Naive thymus-derived CD4-positive, alpha-beta T cell (primary cell): ENCODE measurements around the gene BICC1. TPM values are rescaled to one million over a fixed set of nuclear protein-coding genes. Genes with fewer than 3 reads are reported as not detected.

Experiments used
- ATAC-seq: fragments of 150-1000 bp; cut with Tn5 transposase; 2 replicates; pipeline ENCODE4 v1.10.0; 2021; ENCODE audit warnings: mild to moderate bottlenecking, moderate library complexity
- CTCF ChIA-PET: fragments of 350-600 bp; sonication (Branson Sonifier 250); formaldehyde crosslinking; loops from one replicate; lab custom pipeline; 2021; ENCODE audit warnings: antibody characterized with exemption; lab: Charles Lee
- POLR2A ChIA-PET: fragments of 350-600 bp; sonication (Branson Sonifier 250); formaldehyde crosslinking; loops from one replicate; lab custom pipeline; 2021; ENCODE audit warnings: antibody characterized with exemption, inconsistent platforms; lab: Charles Lee
- DNase-seq, 9 donors: peaks; one replicate each; pipeline versions ENCODE4 v3.0.0 to v3.0.0-alpha.2; 2020 to 2022; ENCODE audit warnings: mixed read lengths in 1 of 9
- H3K27ac ChIP-seq: one replicate; pipeline ENCODE4 v1.7.0; 2013; ENCODE audit warnings: mild to moderate bottlenecking, low read depth, low read length, moderate library complexity
- H3K27me3 ChIP-seq, 2 donors: one replicate each; pipeline ENCODE4 v1.7.0; 2013; ENCODE audit warnings: low read length in 2 of 2, mild to moderate bottlenecking in 2 of 2, moderate library complexity in 2 of 2; ENCODE audit not compliant: control insufficient read depth in 2 of 2, insufficient read depth in 2 of 2
- H3K36me3 ChIP-seq, 3 experiments: 1 replicate in 2 of 3; 2 replicates in 1 of 3; pipeline ENCODE4 v1.7.0; 2013; ENCODE audit warnings: low read length in 3 of 3, mild to moderate bottlenecking in 3 of 3, moderate library complexity in 1 of 3; ENCODE audit not compliant: insufficient read depth in 3 of 3, control insufficient read depth in 2 of 3
- H3K4me1 ChIP-seq, 2 donors: one replicate each; pipeline ENCODE4 v1.7.0; 2013; ENCODE audit warnings: low read length in 2 of 2, mild to moderate bottlenecking in 2 of 2, moderate library complexity in 1 of 2; ENCODE audit not compliant: control insufficient read depth in 2 of 2, insufficient read depth in 2 of 2
- H3K4me3 ChIP-seq: 2 replicates; pipeline ENCODE4 v1.7.0; 2013; ENCODE audit warnings: mild to moderate bottlenecking, low read length
- H3K9me3 ChIP-seq, 3 experiments: 1 replicate in 2 of 3; 2 replicates in 1 of 3; pipeline ENCODE4 v1.7.0; 2013; ENCODE audit warnings: low read length in 3 of 3; ENCODE audit not compliant: control insufficient read depth in 2 of 3
- H3K27ac Mint-ChIP-seq, 9 donors: one replicate each; pipeline ENCODE4 v1.8.0; 2020 to 2022; ENCODE audit warnings: mixed read lengths in 9 of 9, mild to moderate bottlenecking in 8 of 9, moderate library complexity in 5 of 9, inconsistent platforms in 2 of 9
- H3K27me3 Mint-ChIP-seq, 5 donors: one replicate each; pipeline ENCODE4 v1.8.0; 2021 to 2022; ENCODE audit warnings: mixed read lengths in 5 of 5, mild to moderate bottlenecking in 1 of 5
- H3K36me3 Mint-ChIP-seq, 5 donors: one replicate each; pipeline ENCODE4 v1.8.0; 2020 to 2022; ENCODE audit warnings: mixed read lengths in 5 of 5, mild to moderate bottlenecking in 3 of 5, inconsistent platforms in 1 of 5
- H3K4me1 Mint-ChIP-seq, 7 donors: one replicate each; pipeline ENCODE4 v1.8.0; 2020 to 2022; ENCODE audit warnings: mixed read lengths in 7 of 7, mild to moderate bottlenecking in 3 of 7, inconsistent platforms in 1 of 7
- H3K4me3 Mint-ChIP-seq, 10 donors: one replicate each; pipeline ENCODE4 v1.8.0; 2020 to 2022; ENCODE audit warnings: mild to moderate bottlenecking in 10 of 10, mixed read lengths in 10 of 10, moderate library complexity in 6 of 10, inconsistent platforms in 2 of 10
- H3K9me3 Mint-ChIP-seq, 11 donors: one replicate each; pipeline ENCODE4 v1.8.0; 2020 to 2022; ENCODE audit warnings: mixed read lengths in 11 of 11, mild to moderate bottlenecking in 4 of 11, inconsistent platforms in 1 of 11, moderate library complexity in 1 of 11
- intact Hi-C, 2 donors: fragments of 100-400 bp; cut with micrococcal nuclease; formaldehyde crosslinking; loops; one replicate each; pipeline ENCODE4 v1.15.1; 2023
- polyA plus RNA-seq, 2 donors: library from polyadenylated mRNA; unstranded; fragments of 300-500 nt; fragmentation: Illumina TruSeq; gene quantifications; one replicate each; pipeline ENCODE4 v1.2.3, GENCODE V29; 2021
- total RNA-seq, 6 experiments: library from RNA in 5 of 6; stranded (reverse) in 5 of 6; gene quantifications; 1 replicate in 5 of 6; 2 replicates in 1 of 6; pipeline ENCODE4 v1.2.3 and lab custom pipeline; 2021 to 2026

BICC1 gene
- total and polyA plus RNA-seq, 7 experiments from 2014 or later: 0.05 to 0.10 TPM; not detected in 5

GRCh38 chr10:58675321-58675720, 162.6 kb downstream of the BICC1 start:
- Histone ChIP-seq H3K36me3 (no peaks in the 10 kb centered on the region), H3K4me1 (no peaks in the 10 kb centered on the region), H3K27me3 (no peaks in the 10 kb centered on the region), H3K4me3 (no peak overlapping the region), H3K27ac (no peak overlapping the region), H3K9me3 (no peaks in the 10 kb centered on the region)
- POLR2A ChIA-PET: no interaction called here
- peaks cover 0 to 22% (median 0%) of the 10 kb centered on the region in 5 donors for H3K27me3 Mint-ChIP-seq
- H3K36me3 Mint-ChIP-seq: no peaks in the 10 kb centered on the region
- CTCF ChIA-PET: no interaction called here
- no peak for DNase-seq
- intact Hi-C loops: no loop called here
- H3K9me3 Mint-ChIP-seq: peaks cover 0 to 23% (median 5%) of the 10 kb centered on the region in 11 donors
- H3K4me1 Mint-ChIP-seq: no peaks in the 10 kb centered on the region
- no peak overlapping the region for H3K4me3 Mint-ChIP-seq
- no peak overlapping the region for H3K27ac Mint-ChIP-seq
- no peak for ATAC-seq

GRCh38 chr10:58691528-58691927, 178.9 kb downstream of the BICC1 start:
- Histone ChIP-seq H3K4me1 (no peaks in the 10 kb centered on the region), H3K4me3 (no peak overlapping the region), H3K36me3 (no peaks in the 10 kb centered on the region), H3K27ac (no peak overlapping the region), H3K27me3 (no peaks in the 10 kb centered on the region), H3K9me3 (peaks cover 0 to 3% (median 0%) of the 10 kb centered on the region in 3 experiments)
- Mint-ChIP-seq H3K9me3 (peaks cover 5 to 33% (median 12%) of the 10 kb centered on the region in 11 donors), H3K36me3 (peaks cover 0 to 6% (median 0%) of the 10 kb centered on the region in 5 donors), H3K4me3 (no peak overlapping the region), H3K27me3 (no peaks in the 10 kb centered on the region), H3K27ac (no peak overlapping the region), H3K4me1 (no peaks in the 10 kb centered on the region)
- CTCF ChIA-PET: no interaction called here
- no peak for DNase-seq
- no peak for ATAC-seq
- intact Hi-C loops: no loop called here
- POLR2A ChIA-PET: no interaction called here

GRCh38 chr10:58693919-58694318, 181.2 kb downstream of the BICC1 start:
- H3K36me3 Mint-ChIP-seq: peaks cover 0 to 6% (median 0%) of the 10 kb centered on the region in 5 donors
- ChIA-PET CTCF (no interaction called here), POLR2A (no interaction called here)
- no peaks in the 10 kb centered on the region for H3K27me3 Mint-ChIP-seq
- peaks cover 6 to 22% (median 9%) of the 10 kb centered on the region in 11 donors for H3K9me3 Mint-ChIP-seq
- H3K27ac ChIP-seq: no peak overlapping the region
- H3K9me3 ChIP-seq: peaks cover 0 to 3% (median 0%) of the 10 kb centered on the region in 3 experiments
- no peak overlapping the region for H3K27ac Mint-ChIP-seq
- no peak for DNase-seq
- no peaks in the 10 kb centered on the region for H3K36me3 ChIP-seq
- no peaks in the 10 kb centered on the region for H3K4me1 Mint-ChIP-seq
- H3K4me3 ChIP-seq: no peak overlapping the region
- H3K4me3 Mint-ChIP-seq: no peak overlapping the region
- H3K27me3 ChIP-seq: no peaks in the 10 kb centered on the region
- H3K4me1 ChIP-seq: no peaks in the 10 kb centered on the region
- intact Hi-C loops: no loop called here
- no peak for ATAC-seq

GRCh38 chr10:58695022-58695421, 182.3 kb downstream of the BICC1 start:
- no peaks in the 10 kb centered on the region for H3K4me1 Mint-ChIP-seq
- H3K4me3 Mint-ChIP-seq: no peak overlapping the region
- Histone ChIP-seq H3K9me3 (peaks cover 0 to 3% (median 0%) of the 10 kb centered on the region in 3 experiments), H3K4me3 (no peak overlapping the region), H3K27ac (no peak overlapping the region), H3K27me3 (no peaks in the 10 kb centered on the region), H3K4me1 (no peaks in the 10 kb centered on the region), H3K36me3 (no peaks in the 10 kb centered on the region)
- intact Hi-C loops: no loop called here
- ATAC-seq (no peak), DNase-seq (no peak)
- peaks cover 0 to 6% (median 0%) of the 10 kb centered on the region in 5 donors for H3K36me3 Mint-ChIP-seq
- CTCF ChIA-PET: no interaction called here
- POLR2A ChIA-PET: no interaction called here
- no peaks in the 10 kb centered on the region for H3K27me3 Mint-ChIP-seq
- peaks cover 6 to 22% (median 9%) of the 10 kb centered on the region in 11 donors for H3K9me3 Mint-ChIP-seq
- H3K27ac Mint-ChIP-seq: no peak overlapping the region

DNA sequence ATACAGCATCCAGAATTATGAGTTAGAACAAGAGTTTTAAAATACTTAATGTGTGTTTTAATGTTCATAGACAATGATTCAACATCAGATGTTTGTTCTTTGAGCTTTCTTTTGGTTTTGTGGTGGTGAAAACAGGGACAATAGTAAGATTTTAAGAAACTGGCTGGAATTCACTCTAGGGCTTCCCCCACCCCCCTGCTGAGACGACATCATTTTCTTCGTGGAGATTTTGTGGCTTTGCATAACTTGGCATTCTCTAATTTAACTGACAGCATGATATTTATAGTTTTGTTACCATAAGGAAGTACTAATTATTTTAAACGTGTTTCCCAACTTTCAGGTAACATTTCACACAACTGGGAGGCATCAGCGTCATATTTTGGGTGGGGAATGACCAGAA, 184.1 kb downstream of the BICC1 start:
- no peak for ATAC-seq
- POLR2A ChIA-PET: no interaction called here

DNA sequence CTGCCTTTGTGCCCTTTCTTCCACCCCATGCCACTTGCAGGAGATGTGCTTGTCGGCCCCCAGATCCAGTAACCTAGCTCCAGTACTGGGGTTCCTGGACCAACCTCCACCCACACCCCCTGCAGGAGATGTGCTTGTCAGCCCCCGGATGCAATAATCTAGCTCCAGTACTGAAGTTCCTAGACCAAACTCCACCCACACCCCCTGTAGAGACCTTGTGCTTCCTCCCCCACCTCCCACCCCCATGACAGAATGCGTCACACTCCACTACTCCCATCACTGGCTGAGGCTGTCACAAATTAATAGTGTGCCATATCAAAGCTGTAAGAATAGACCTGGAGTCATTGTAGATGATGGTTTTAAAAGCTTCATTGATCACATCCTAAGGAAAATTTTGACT, 185.0 kb downstream of the BICC1 start:
- H3K4me1 ChIP-seq: no peaks in the 10 kb centered on the region
- Mint-ChIP-seq H3K9me3 (peaks cover 0 to 16% (median 5%) of the 10 kb centered on the region in 11 donors), H3K36me3 (peaks cover 0 to 6% (median 0%) of the 10 kb centered on the region in 5 donors), H3K27ac (no peak overlapping the region), H3K4me3 (no peak overlapping the region), H3K27me3 (no peaks in the 10 kb centered on the region), H3K4me1 (no peaks in the 10 kb centered on the region)
- intact Hi-C loops: no loop called here
- DNase-seq (no peak), ATAC-seq (no peak)
- H3K4me3 ChIP-seq: no peak overlapping the region
- H3K27me3 ChIP-seq: no peaks in the 10 kb centered on the region
- ChIA-PET CTCF (no interaction called here), POLR2A (no interaction called here)
- H3K9me3 ChIP-seq: peaks cover 0 to 3% (median 0%) of the 10 kb centered on the region in 3 experiments
- no peaks in the 10 kb centered on the region for H3K36me3 ChIP-seq
- H3K27ac ChIP-seq: no peak overlapping the region

More for the DNA sequence above, 184.1 kb downstream of the BICC1 start:
- H3K36me3 Mint-ChIP-seq: peaks cover 0 to 6% (median 0%) of the 10 kb centered on the region in 5 donors
- no peak overlapping the region for H3K4me3 Mint-ChIP-seq
- no peak for DNase-seq
- H3K4me1 Mint-ChIP-seq: no peaks in the 10 kb centered on the region
- CTCF ChIA-PET: no interaction called here
- H3K27me3 Mint-ChIP-seq: no peaks in the 10 kb centered on the region
- no peak overlapping the region for H3K27ac Mint-ChIP-seq
- intact Hi-C loops: no loop called here
- Histone ChIP-seq H3K4me3 (no peak overlapping the region), H3K4me1 (no peaks in the 10 kb centered on the region), H3K9me3 (peaks cover 0 to 3% (median 0%) of the 10 kb centered on the region in 3 experiments), H3K27me3 (no peaks in the 10 kb centered on the region), H3K36me3 (no peaks in the 10 kb centered on the region), H3K27ac (no peak overlapping the region)
- peaks cover 5 to 20% (median 8%) of the 10 kb centered on the region in 11 donors for H3K9me3 Mint-ChIP-seq

DNA sequence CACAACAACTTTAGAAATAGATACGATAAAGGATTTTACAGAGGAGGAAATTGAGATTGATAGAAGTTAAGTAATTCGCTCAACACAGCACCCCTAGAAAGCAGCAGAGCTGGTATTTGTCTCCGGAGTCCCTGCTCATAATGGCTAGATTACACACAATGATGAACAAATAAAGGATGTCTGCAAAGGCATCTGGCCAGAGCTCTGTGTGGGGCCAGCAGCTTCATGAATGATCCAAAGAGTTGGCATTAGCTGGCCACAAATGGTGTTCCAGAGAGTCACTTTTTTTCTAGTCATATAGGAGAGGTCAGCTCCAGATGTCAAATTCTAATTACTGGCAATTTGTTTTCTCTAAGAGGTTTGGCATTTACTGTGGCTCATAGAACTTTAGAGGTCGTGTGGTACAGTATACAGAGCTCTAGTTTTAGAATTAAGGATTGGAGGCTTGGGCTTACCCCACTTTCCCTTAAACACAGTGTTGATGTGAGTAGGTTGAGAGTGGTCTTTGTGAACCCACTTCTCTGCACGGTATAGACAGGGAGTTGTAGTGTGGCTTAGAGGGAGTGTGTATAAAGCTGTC, 186.2 kb downstream of the BICC1 start:
- intact Hi-C loops: no loop called here
- no peak for DNase-seq
- H3K4me1 ChIP-seq: no peaks in the 10 kb centered on the region
- Mint-ChIP-seq H3K36me3 (peaks cover 0 to 4% (median 0%) of the 10 kb centered on the region in 5 donors), H3K4me3 (no peak overlapping the region), H3K9me3 (peaks cover 0 to 13% (median 4%) of the 10 kb centered on the region in 11 donors), H3K27ac (no peak overlapping the region), H3K27me3 (no peaks in the 10 kb centered on the region), H3K4me1 (no peaks in the 10 kb centered on the region)
- H3K4me3 ChIP-seq: no peak overlapping the region
- peaks cover 0 to 3% (median 0%) of the 10 kb centered on the region in 3 experiments for H3K9me3 ChIP-seq
- peak; percentile 41 for ATAC-seq
- H3K36me3 ChIP-seq: no peaks in the 10 kb centered on the region
- H3K27ac ChIP-seq: no peak overlapping the region
- ChIA-PET POLR2A (no interaction called here), CTCF (no interaction called here)
- H3K27me3 ChIP-seq: no peaks in the 10 kb centered on the region
